ENCODE measurements around the gene AAK1.

The AAK1 gene

GRCh38 chr2:69481421-69481820 lies 162.1 kb downstream of the AAK1 start:
- H3K4me3 ChIP-seq (ENCODE audit: low read length): no peak overlapping the region
- no peaks in the 10 kb centered on the region for H3K27me3 ChIP-seq (ENCODE audit: control insufficient read depth, insufficient read depth, low read length)
- no peak overlapping the region for H3K9ac ChIP-seq (ENCODE audit: low read length)
- H3K36me3 ChIP-seq (ENCODE audit: control insufficient read depth, insufficient read depth, low read length): no peaks in the 10 kb centered on the region
- H3K4me1 ChIP-seq (ENCODE audit: control insufficient read depth, insufficient read depth, low read length): no peaks in the 10 kb centered on the region
- no peak overlapping the region for H3K27ac ChIP-seq (ENCODE audit: low read depth, low read length)

GRCh38 chr2:69477627-69478026 lies 165.9 kb downstream of the AAK1 start:
- Histone ChIP-seq H3K4me3 (ENCODE audit: low read length) (no peak overlapping the region), H3K9ac (ENCODE audit: low read length) (no peak overlapping the region), H3K27me3 (ENCODE audit: control insufficient read depth, insufficient read depth, low read length) (no peaks in the 10 kb centered on the region), H3K27ac (ENCODE audit: low read depth, low read length) (no peak overlapping the region), H3K4me1 (ENCODE audit: control insufficient read depth, insufficient read depth, low read length) (no peaks in the 10 kb centered on the region), H3K36me3 (ENCODE audit: control insufficient read depth, insufficient read depth, low read length) (no peaks in the 10 kb centered on the region)

- Histone ChIP-seq H3K27me3 (ENCODE audit: control insufficient read depth, insufficient read depth, low read length) (no peaks in the 10 kb centered on the region), H3K36me3 (ENCODE audit: control insufficient read depth, insufficient read depth, low read length) (no peaks in the 10 kb centered on the region), H3K27ac (ENCODE audit: low read depth, low read length) (no peak overlapping the region), H3K4me3 (ENCODE audit: low read length) (no peak overlapping the region), H3K4me1 (ENCODE audit: control insufficient read depth, insufficient read depth, low read length) (no peaks in the 10 kb centered on the region), H3K9ac (ENCODE audit: low read length) (no peak overlapping the region)
Measured at GRCh38 chr2:69474688-69475087, 168.9 kb downstream of the AAK1 start.

- no peak overlapping the region for H3K4me3 ChIP-seq (ENCODE audit: low read length)
- H3K9ac ChIP-seq (ENCODE audit: low read length): no peak overlapping the region
- H3K27ac ChIP-seq (ENCODE audit: low read depth, low read length): no peak overlapping the region
- H3K36me3 ChIP-seq (ENCODE audit: control insufficient read depth, insufficient read depth, low read length): no peaks in the 10 kb centered on the region
- H3K4me1 ChIP-seq (ENCODE audit: control insufficient read depth, insufficient read depth, low read length): no peaks in the 10 kb centered on the region
- H3K27me3 ChIP-seq (ENCODE audit: control insufficient read depth, insufficient read depth, low read length): no peaks in the 10 kb centered on the region
Measured at GRCh38 chr2:69471793-69472192, 171.7 kb downstream of the AAK1 start.

- H3K4me3 ChIP-seq (ENCODE audit: low read length): no peak overlapping the region
- no peaks in the 10 kb centered on the region for H3K27me3 ChIP-seq (ENCODE audit: control insufficient read depth, insufficient read depth, low read length)
- no peak overlapping the region for H3K9ac ChIP-seq (ENCODE audit: low read length)
- H3K4me1 ChIP-seq (ENCODE audit: control insufficient read depth, insufficient read depth, low read length): no peaks in the 10 kb centered on the region
- no peaks in the 10 kb centered on the region for H3K36me3 ChIP-seq (ENCODE audit: control insufficient read depth, insufficient read depth, low read length)
- H3K27ac ChIP-seq (ENCODE audit: low read depth, low read length): no peak overlapping the region
Measured at GRCh38 chr2:69470911-69471310, 172.6 kb downstream of the AAK1 start.

- Histone ChIP-seq H3K9ac (ENCODE audit: low read length) (no peak overlapping the region), H3K4me3 (ENCODE audit: low read length) (no peak overlapping the region), H3K4me1 (ENCODE audit: control insufficient read depth, insufficient read depth, low read length) (no peaks in the 10 kb centered on the region), H3K27ac (ENCODE audit: low read depth, low read length) (no peak overlapping the region), H3K27me3 (ENCODE audit: control insufficient read depth, insufficient read depth, low read length) (no peaks in the 10 kb centered on the region), H3K36me3 (ENCODE audit: control insufficient read depth, insufficient read depth, low read length) (peaks cover 5% of the 10 kb centered on the region)
Measured at GRCh38 chr2:69469784-69470183, 173.8 kb downstream of the AAK1 start.

- H3K4me3 ChIP-seq (ENCODE audit: low read length): no peak overlapping the region
- H3K27ac ChIP-seq (ENCODE audit: low read depth, low read length): no peak overlapping the region
- no peaks in the 10 kb centered on the region for H3K27me3 ChIP-seq (ENCODE audit: control insufficient read depth, insufficient read depth, low read length)
- H3K4me1 ChIP-seq (ENCODE audit: control insufficient read depth, insufficient read depth, low read length): no peaks in the 10 kb centered on the region
- peaks cover 5% of the 10 kb centered on the region for H3K36me3 ChIP-seq (ENCODE audit: control insufficient read depth, insufficient read depth, low read length)
- no peak overlapping the region for H3K9ac ChIP-seq (ENCODE audit: low read length)
Measured at GRCh38 chr2:69469375-69469774, 174.2 kb downstream of the AAK1 start.

- Histone ChIP-seq H3K27ac (ENCODE audit: low read depth, low read length) (no peak overlapping the region), H3K4me1 (ENCODE audit: control insufficient read depth, insufficient read depth, low read length) (no peaks in the 10 kb centered on the region), H3K36me3 (ENCODE audit: control insufficient read depth, insufficient read depth, low read length) (peaks cover 5% of the 10 kb centered on the region), H3K9ac (ENCODE audit: low read length) (no peak overlapping the region), H3K27me3 (ENCODE audit: control insufficient read depth, insufficient read depth, low read length) (no peaks in the 10 kb centered on the region), H3K4me3 (ENCODE audit: low read length) (no peak overlapping the region)
Measured at GRCh38 chr2:69466728-69467127, 176.8 kb downstream of the AAK1 start.

GRCh38 chr2:69465513-69466456 lies 177.8 kb downstream of the AAK1 start:
- no peak overlapping the region for H3K27ac ChIP-seq (ENCODE audit: low read depth, low read length)

GRCh38 chr2:69464575-69464974 lies 179.0 kb downstream of the AAK1 start:
- H3K9ac ChIP-seq (ENCODE audit: low read length): no peak overlapping the region
- H3K27me3 ChIP-seq (ENCODE audit: control insufficient read depth, insufficient read depth, low read length): no peaks in the 10 kb centered on the region

More at GRCh38 chr2:69465513-69466456, 177.8 kb downstream of the AAK1 start:
- Histone ChIP-seq H3K36me3 (ENCODE audit: control insufficient read depth, insufficient read depth, low read length) (peaks cover 5% of the 10 kb centered on the region), H3K27me3 (ENCODE audit: control insufficient read depth, insufficient read depth, low read length) (no peaks in the 10 kb centered on the region), H3K4me1 (ENCODE audit: control insufficient read depth, insufficient read depth, low read length) (no peaks in the 10 kb centered on the region), H3K9ac (ENCODE audit: low read length) (no peak overlapping the region), H3K4me3 (ENCODE audit: low read length) (no peak overlapping the region)

GRCh38 chr2:69462780-69463179 lies 180.8 kb downstream of the AAK1 start:
- H3K27ac ChIP-seq (ENCODE audit: low read depth, low read length): no peak overlapping the region
- peaks cover 5% of the 10 kb centered on the region for H3K36me3 ChIP-seq (ENCODE audit: control insufficient read depth, insufficient read depth, low read length)
- H3K4me3 ChIP-seq (ENCODE audit: low read length): no peak overlapping the region
- no peak overlapping the region for H3K9ac ChIP-seq (ENCODE audit: low read length)
- H3K4me1 ChIP-seq (ENCODE audit: control insufficient read depth, insufficient read depth, low read length): no peaks in the 10 kb centered on the region
- H3K27me3 ChIP-seq (ENCODE audit: control insufficient read depth, insufficient read depth, low read length): no peaks in the 10 kb centered on the region

More at GRCh38 chr2:69464575-69464974, 179.0 kb downstream of the AAK1 start:
- no peak overlapping the region for H3K27ac ChIP-seq (ENCODE audit: low read depth, low read length)
- H3K36me3 ChIP-seq (ENCODE audit: control insufficient read depth, insufficient read depth, low read length): peaks cover 5% of the 10 kb centered on the region
- no peaks in the 10 kb centered on the region for H3K4me1 ChIP-seq (ENCODE audit: control insufficient read depth, insufficient read depth, low read length)
- no peak overlapping the region for H3K4me3 ChIP-seq (ENCODE audit: low read length)

- H3K27me3 ChIP-seq (ENCODE audit: control insufficient read depth, insufficient read depth, low read length): no peaks in the 10 kb centered on the region
- H3K4me3 ChIP-seq (ENCODE audit: low read length): no peak overlapping the region
- no peaks in the 10 kb centered on the region for H3K4me1 ChIP-seq (ENCODE audit: control insufficient read depth, insufficient read depth, low read length)
- no peak overlapping the region for H3K9ac ChIP-seq (ENCODE audit: low read length)
- no peak overlapping the region for H3K27ac ChIP-seq (ENCODE audit: low read depth, low read length)
- H3K36me3 ChIP-seq (ENCODE audit: control insufficient read depth, insufficient read depth, low read length): peaks cover 5% of the 10 kb centered on the region
Measured at GRCh38 chr2:69461404-69461803, 182.1 kb downstream of the AAK1 start.

GRCh38 chr2:69459936-69460335 lies 183.6 kb downstream of the AAK1 start:
- H3K27me3 ChIP-seq (ENCODE audit: control insufficient read depth, insufficient read depth, low read length): no peaks in the 10 kb centered on the region

More at GRCh38 chr2:69459936-69460335, 183.6 kb downstream of the AAK1 start:
- Histone ChIP-seq H3K27ac (ENCODE audit: low read depth, low read length) (no peak overlapping the region), H3K4me3 (ENCODE audit: low read length) (no peak overlapping the region), H3K36me3 (ENCODE audit: control insufficient read depth, insufficient read depth, low read length) (no peaks in the 10 kb centered on the region), H3K4me1 (ENCODE audit: control insufficient read depth, insufficient read depth, low read length) (no peaks in the 10 kb centered on the region), H3K9ac (ENCODE audit: low read length) (no peak overlapping the region)

All from rectal smooth muscle tissue (tissue), 1 donor.